OCI-LY7 (cell line): ENCODE data around the gene SERINC2.

ENCODE experiments used
- EZH2phosphoT487 ChIP-seq: fragments of 200-600 bp; sonication (generic); IDR thresholded peaks from 2 replicates; pipeline ENCODE4 v1.6.1; 2018; ENCODE audit warnings: low read depth, borderline replicate concordance, mild to moderate bottlenecking, mixed run types, antibody characterized with exemption, low read length, moderate library complexity, mixed read lengths
- TF ChIP-seq, protein P1 (sequence below): fragments of 200-600 bp; sonication (generic); conservative IDR thresholded peaks from 2 replicates; pipeline ENCODE4 v1.5.1; 2014; ENCODE audit warnings: mild to moderate bottlenecking, antibody characterized with exemption, low read length, moderate library complexity, mixed read lengths

- TF ChIP-seq, protein P1, sequence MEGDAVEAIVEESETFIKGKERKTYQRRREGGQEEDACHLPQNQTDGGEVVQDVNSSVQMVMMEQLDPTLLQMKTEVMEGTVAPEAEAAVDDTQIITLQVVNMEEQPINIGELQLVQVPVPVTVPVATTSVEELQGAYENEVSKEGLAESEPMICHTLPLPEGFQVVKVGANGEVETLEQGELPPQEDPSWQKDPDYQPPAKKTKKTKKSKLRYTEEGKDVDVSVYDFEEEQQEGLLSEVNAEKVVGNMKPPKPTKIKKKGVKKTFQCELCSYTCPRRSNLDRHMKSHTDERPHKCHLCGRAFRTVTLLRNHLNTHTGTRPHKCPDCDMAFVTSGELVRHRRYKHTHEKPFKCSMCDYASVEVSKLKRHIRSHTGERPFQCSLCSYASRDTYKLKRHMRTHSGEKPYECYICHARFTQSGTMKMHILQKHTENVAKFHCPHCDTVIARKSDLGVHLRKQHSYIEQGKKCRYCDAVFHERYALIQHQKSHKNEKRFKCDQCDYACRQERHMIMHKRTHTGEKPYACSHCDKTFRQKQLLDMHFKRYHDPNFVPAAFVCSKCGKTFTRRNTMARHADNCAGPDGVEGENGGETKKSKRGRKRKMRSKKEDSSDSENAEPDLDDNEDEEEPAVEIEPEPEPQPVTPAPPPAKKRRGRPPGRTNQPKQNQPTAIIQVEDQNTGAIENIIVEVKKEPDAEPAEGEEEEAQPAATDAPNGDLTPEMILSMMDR: no peak
- TF ChIP-seq EZH2phosphoT487: no peak
Observed at GRCh38 chr1:31387612-31388011, 25.4 kb upstream of the SERINC2 start.
